ENCODE results near the gene DYTN. TPM values are rescaled to one million over a fixed set of nuclear protein-coding genes. Genes with fewer than 3 reads are reported as not detected.

DYTN gene
- total and polyA plus RNA-seq, 2 donors (not counting 3 experiments of a cell fraction or from before 2014, with no cell fraction given) = 0.06 to 0.62 TPM

- no TSS peak for BruUV-seq (replicated peaks)
- FAIRE-seq (no peak), DNase-seq (ENCODE audit: low read depth, low spot score) (no peak)
- dilution Hi-C loops (cut with MboI; ENCODE audit: extremely low pct_ligation_motif_present, low sequenced_read_pairs) (no loop called here), intact Hi-C loops (cut with micrococcal nuclease) (no loop called here)
- Histone ChIP-seq H3K9me3 (replicated peaks; ENCODE audit: control insufficient read depth, insufficient read depth, low read length) (no peaks in the 10 kb centered on the region), H3K27ac (ENCODE audit: insufficient read depth, low read depth, low read length) (no peak overlapping the region), H3K4me3 (replicated peaks in 1 of 3; ENCODE audit: insufficient read depth in 1 of 3, low read depth in 1 of 3, low read length in 3 of 3) (no peak overlapping the region), H3K27me3 (ENCODE audit: control insufficient read depth in 2 of 2, insufficient read depth in 2 of 2, low read length in 2 of 2) (peaks cover 0 to 5% of the 10 kb centered on the region in 2 experiments), H3K9ac (replicated peaks; ENCODE audit: extremely low read depth, insufficient read depth, low read length) (no peak overlapping the region), H4K20me1 (replicated peaks; ENCODE audit: control insufficient read depth, extremely low read depth, insufficient read depth, low read length) (no peaks in the 10 kb centered on the region), H3K79me2 (ENCODE audit: control insufficient read depth, insufficient read depth, low read length) (no peaks in the 10 kb centered on the region), H3K36me3 (ENCODE audit: control insufficient read depth in 2 of 2, extremely low read depth in 1 of 2, insufficient read depth in 2 of 2, low read length in 2 of 2) (no peaks in the 10 kb centered on the region), H2AFZ (ENCODE audit: low read depth, low read length) (no peak overlapping the region), H3K4me1 (ENCODE audit: control insufficient read depth, extremely low read depth, insufficient read depth, low read length) (no peaks in the 10 kb centered on the region), H3K4me2 (ENCODE audit: insufficient read depth, low read length) (no peak overlapping the region), H3K9me1 (replicated peaks; ENCODE audit: control insufficient read depth, extremely low read depth, insufficient read depth, low read length) (no peaks in the 10 kb centered on the region)
- POLR2A ChIA-PET = no interaction called here
- CTCF ChIA-PET = no interaction called here
- no peak for TF ChIP-seq EZH2 (IDR thresholded peaks at IDR 0.05; ENCODE audit: borderline replicate concordance, low read depth, low read length, severe bottlenecking)
These were observed 4.5 kb downstream of the DYTN start for GRCh38 chr2:206713746-206714145.

- H3K9me3 ChIP-seq (replicated peaks; ENCODE audit: control insufficient read depth, insufficient read depth, low read length) = no peaks in the 10 kb centered on the region
- dilution Hi-C loops (cut with MboI; ENCODE audit: extremely low pct_ligation_motif_present, low sequenced_read_pairs) (no loop called here), intact Hi-C loops (cut with micrococcal nuclease) (no loop called here)
- H3K27ac ChIP-seq (ENCODE audit: insufficient read depth, low read depth, low read length) = no peak overlapping the region
- DNase-seq (ENCODE audit: low read depth, low spot score) = no peak
- CTCF ChIA-PET = no interaction called here
- H2AFZ ChIP-seq (ENCODE audit: low read depth, low read length) = no peak overlapping the region
- no peak overlapping the region for H3K4me2 ChIP-seq (ENCODE audit: insufficient read depth, low read length)
- FAIRE-seq = no peak
- H3K79me2 ChIP-seq (ENCODE audit: control insufficient read depth, insufficient read depth, low read length) = no peaks in the 10 kb centered on the region
- H3K4me3 ChIP-seq (replicated peaks in 1 of 3; ENCODE audit: insufficient read depth in 1 of 3, low read depth in 1 of 3, low read length in 3 of 3) = no peak overlapping the region
- no peak for TF ChIP-seq POLR2A (IDR thresholded peaks at IDR 0.05; ENCODE audit: low read depth, low read length)
- TF ChIP-seq EZH2 (IDR thresholded peaks at IDR 0.05; ENCODE audit: borderline replicate concordance, low read depth, low read length, severe bottlenecking) = no peak
- no peak for TF ChIP-seq MAX (IDR thresholded peaks at IDR 0.05; ENCODE audit: insufficient read depth, insufficient read length)
- TF ChIP-seq JUN (IDR thresholded peaks at IDR 0.05; ENCODE audit: borderline replicate concordance, insufficient read depth, insufficient read length, low read depth) = no peak
- no peak for TF ChIP-seq CTCF (IDR thresholded peaks at IDR 0.05; ENCODE audit: extremely low read depth in 1 of 2, insufficient read depth in 1 of 2, low read depth in 1 of 2, low read length in 2 of 2)
- TF ChIP-seq POLR2AphosphoS5 (IDR thresholded peaks at IDR 0.05; ENCODE audit: insufficient read depth, low read depth, low read length) = no peak
- no peak for TF ChIP-seq GATA2 (IDR thresholded peaks at IDR 0.05; ENCODE audit: insufficient read depth, insufficient read length, low read depth, low read length)
- TF ChIP-seq MYC (IDR thresholded peaks at IDR 0.05; ENCODE audit: low read depth, low read length) = no peak
- no peak for TF ChIP-seq FOS (IDR thresholded peaks at IDR 0.05; ENCODE audit: borderline replicate concordance, insufficient read depth, low read length)
- no peaks in the 10 kb centered on the region for H3K4me1 ChIP-seq (ENCODE audit: control insufficient read depth, extremely low read depth, insufficient read depth, low read length)
- H3K36me3 ChIP-seq (ENCODE audit: control insufficient read depth in 2 of 2, extremely low read depth in 1 of 2, insufficient read depth in 2 of 2, low read length in 2 of 2) = no peaks in the 10 kb centered on the region
- peaks cover 0 to 2% of the 10 kb centered on the region in 2 experiments for H3K27me3 ChIP-seq (ENCODE audit: control insufficient read depth in 2 of 2, insufficient read depth in 2 of 2, low read length in 2 of 2)
- BruUV-seq (replicated peaks) = no TSS peak
- no peaks in the 10 kb centered on the region for H4K20me1 ChIP-seq (replicated peaks; ENCODE audit: control insufficient read depth, extremely low read depth, insufficient read depth, low read length)
- no peaks in the 10 kb centered on the region for H3K9me1 ChIP-seq (replicated peaks; ENCODE audit: control insufficient read depth, extremely low read depth, insufficient read depth, low read length)
- POLR2A ChIA-PET = no interaction called here
- no peak overlapping the region for H3K9ac ChIP-seq (replicated peaks; ENCODE audit: extremely low read depth, insufficient read depth, low read length)
These were observed 9.9 kb downstream of the DYTN start for GRCh38 chr2:206708286-206708685.

All from endothelial cell of umbilical vein (primary cell).